ENCODE measurements around the gene GALNT2. TPM values are rescaled to one million over a fixed set of nuclear protein-coding genes. Genes with fewer than 3 reads are reported as not detected.

The GALNT2 gene
- total and polyA plus RNA-seq, 2 experiments from 2014 or later, result 17.8 to 48.3 TPM

DNA sequence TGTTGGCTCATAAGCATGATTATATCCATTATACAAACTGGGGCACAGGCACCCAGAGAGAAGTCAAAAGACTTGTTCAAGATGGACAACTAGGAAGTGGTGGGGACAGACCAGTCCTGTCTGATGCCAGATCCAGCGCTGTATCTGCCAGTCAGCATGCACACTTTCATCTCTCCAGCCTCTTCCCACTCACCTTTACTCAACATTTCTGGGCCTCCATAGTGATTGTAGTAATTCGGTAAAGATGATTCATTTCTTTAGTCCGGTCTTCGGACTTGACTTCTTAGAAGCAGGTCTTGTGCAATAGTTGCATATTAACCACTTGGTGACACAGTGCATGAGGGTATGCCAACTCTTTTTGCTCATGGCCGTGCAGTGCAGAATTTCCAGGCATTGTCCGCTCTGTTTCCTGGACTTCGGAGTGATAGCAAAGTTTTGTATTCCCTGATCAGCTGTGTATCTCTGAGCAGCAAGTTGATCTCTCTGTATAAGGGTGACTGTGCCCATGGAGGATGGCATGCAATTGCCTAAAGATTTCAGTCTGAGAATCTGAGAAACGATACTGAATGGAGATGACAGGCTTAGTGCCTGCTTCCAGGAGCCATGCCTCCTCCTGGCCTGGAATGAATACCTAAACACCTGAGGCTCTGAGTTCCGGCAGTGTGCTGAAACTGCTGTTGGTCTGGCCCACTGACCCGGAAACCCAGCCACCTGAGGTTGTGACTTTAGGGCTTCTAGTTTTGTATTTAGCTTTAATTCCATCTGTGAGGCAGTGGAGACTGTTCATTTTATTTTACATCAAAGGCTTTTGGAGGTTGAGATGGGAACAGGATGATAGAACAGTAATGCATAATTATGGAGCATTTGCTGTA is 39.0 kb downstream of the GALNT2 start:
- H3K79me2 ChIP-seq (replicated peaks; ENCODE audit: insufficient read depth), result peaks cover 78% of the 10 kb centered on the region
- Mint-ChIP-seq H3K36me3 (ENCODE audit: low read depth) (no peaks in the 10 kb centered on the region), H3K27ac (0 out of 2 replicates have a peak overlapping the region, but pooled peaks have one; percentile 31), H3K4me1 (peaks cover 76% of the 10 kb centered on the region), H3K4me3 (no peak overlapping the region), H3K9me3 (no peaks in the 10 kb centered on the region), H3K27me3 (ENCODE audit: insufficient read depth, low read depth, poor library complexity) (peaks cover 10% of the 10 kb centered on the region)
- no peaks in the 10 kb centered on the region for H3K36me3 ChIP-seq (ENCODE audit: insufficient read depth)
- peaks cover 54% of the 10 kb centered on the region for H3K4me1 ChIP-seq (ENCODE audit: insufficient read depth)
- no peak for ATAC-seq
- no peak for DNase-seq (ENCODE audit: low spot score)
- H3F3A ChIP-seq (replicated peaks; ENCODE audit: low read depth), result 0 out of 2 replicates have a peak, but pooled peaks cover under 1% of the 10 kb centered on the region
- H3K27ac ChIP-seq (ENCODE audit: low read depth), result no peak overlapping the region
- no peak overlapping the region for H2AFZ ChIP-seq
- no peak overlapping the region for H3K4me3 ChIP-seq
- no peak for TF ChIP-seq ZNF331 (CRISPR knock-in tag; IDR thresholded peaks at IDR 0.05; ENCODE audit: low read depth)
- H3K27me3 ChIP-seq (ENCODE audit: insufficient read depth), result no peaks in the 10 kb centered on the region
- H3K9me2 ChIP-seq (ENCODE audit: insufficient read depth), result no peaks in the 10 kb centered on the region
- no peak overlapping the region for H3K4me2 ChIP-seq
- H4K20me1 ChIP-seq (replicated peaks; ENCODE audit: insufficient read depth), result peaks cover 2% of the 10 kb centered on the region; the same call in 1 of the 2 replicates

DNA sequence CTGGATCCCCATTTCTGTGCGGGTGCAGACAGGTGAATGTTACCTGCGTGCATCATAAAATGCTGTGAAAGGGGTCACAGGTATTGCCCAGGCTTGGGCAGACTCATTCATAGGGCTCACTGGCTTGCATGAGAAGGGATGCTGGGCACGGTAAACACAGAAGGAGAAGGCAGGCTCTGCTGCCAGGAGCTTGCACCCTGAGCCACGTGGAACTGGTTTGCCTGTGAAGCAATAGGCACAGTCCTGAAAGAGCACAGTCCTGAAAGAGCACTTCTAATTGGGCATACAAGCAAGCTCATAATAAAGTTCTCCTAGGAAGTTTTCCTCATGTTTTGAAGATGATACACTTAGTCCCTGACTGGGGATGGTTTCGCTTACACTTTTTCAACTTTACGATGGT is 40.9 kb downstream of the GALNT2 start:
- Histone ChIP-seq H3K36me3 (ENCODE audit: insufficient read depth) (no peaks in the 10 kb centered on the region), H3K27me3 (ENCODE audit: insufficient read depth) (no peaks in the 10 kb centered on the region), H3K4me1 (ENCODE audit: insufficient read depth) (peaks cover 53% of the 10 kb centered on the region), H3K4me3 (no peak overlapping the region), H2AFZ (no peak overlapping the region), H4K20me1 (replicated peaks; ENCODE audit: insufficient read depth) (peaks cover 2% of the 10 kb centered on the region; the same call in 1 of the 2 replicates), H3K79me2 (replicated peaks; ENCODE audit: insufficient read depth) (peaks cover 80% of the 10 kb centered on the region), H3F3A (replicated peaks; ENCODE audit: low read depth) (0 out of 2 replicates have a peak, but pooled peaks cover 3% of the 10 kb centered on the region), H3K9me2 (ENCODE audit: insufficient read depth) (no peaks in the 10 kb centered on the region), H3K27ac (ENCODE audit: low read depth) (no peak overlapping the region), H3K4me2 (no peak overlapping the region)
- DNase-seq (ENCODE audit: low spot score) (no peak), ATAC-seq (no peak)
- TF ChIP-seq NANOG (IDR thresholded peaks at IDR 0.05; ENCODE audit: borderline replicate concordance), result no peak
- TF ChIP-seq EZH2phosphoT487 (IDR thresholded peaks at IDR 0.05; ENCODE audit: unreplicated experiment), result no peak
- TF ChIP-seq, protein P1, sequence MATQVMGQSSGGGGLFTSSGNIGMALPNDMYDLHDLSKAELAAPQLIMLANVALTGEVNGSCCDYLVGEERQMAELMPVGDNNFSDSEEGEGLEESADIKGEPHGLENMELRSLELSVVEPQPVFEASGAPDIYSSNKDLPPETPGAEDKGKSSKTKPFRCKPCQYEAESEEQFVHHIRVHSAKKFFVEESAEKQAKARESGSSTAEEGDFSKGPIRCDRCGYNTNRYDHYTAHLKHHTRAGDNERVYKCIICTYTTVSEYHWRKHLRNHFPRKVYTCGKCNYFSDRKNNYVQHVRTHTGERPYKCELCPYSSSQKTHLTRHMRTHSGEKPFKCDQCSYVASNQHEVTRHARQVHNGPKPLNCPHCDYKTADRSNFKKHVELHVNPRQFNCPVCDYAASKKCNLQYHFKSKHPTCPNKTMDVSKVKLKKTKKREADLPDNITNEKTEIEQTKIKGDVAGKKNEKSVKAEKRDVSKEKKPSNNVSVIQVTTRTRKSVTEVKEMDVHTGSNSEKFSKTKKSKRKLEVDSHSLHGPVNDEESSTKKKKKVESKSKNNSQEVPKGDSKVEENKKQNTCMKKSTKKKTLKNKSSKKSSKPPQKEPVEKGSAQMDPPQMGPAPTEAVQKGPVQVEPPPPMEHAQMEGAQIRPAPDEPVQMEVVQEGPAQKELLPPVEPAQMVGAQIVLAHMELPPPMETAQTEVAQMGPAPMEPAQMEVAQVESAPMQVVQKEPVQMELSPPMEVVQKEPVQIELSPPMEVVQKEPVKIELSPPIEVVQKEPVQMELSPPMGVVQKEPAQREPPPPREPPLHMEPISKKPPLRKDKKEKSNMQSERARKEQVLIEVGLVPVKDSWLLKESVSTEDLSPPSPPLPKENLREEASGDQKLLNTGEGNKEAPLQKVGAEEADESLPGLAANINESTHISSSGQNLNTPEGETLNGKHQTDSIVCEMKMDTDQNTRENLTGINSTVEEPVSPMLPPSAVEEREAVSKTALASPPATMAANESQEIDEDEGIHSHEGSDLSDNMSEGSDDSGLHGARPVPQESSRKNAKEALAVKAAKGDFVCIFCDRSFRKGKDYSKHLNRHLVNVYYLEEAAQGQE (IDR thresholded peaks at IDR 0.05; ENCODE audit: unreplicated experiment), result no peak
- TF ChIP-seq POLR2AphosphoS5 (IDR thresholded peaks at IDR 0.05; ENCODE audit: low read depth), result no peak
- TF ChIP-seq ZNF114 (CRISPR knock-in tag; IDR thresholded peaks at IDR 0.05), result no peak
- no peak for TF ChIP-seq CREB1 (CRISPR knock-in tag; IDR thresholded peaks at IDR 0.05; ENCODE audit: low read depth)
- TF ChIP-seq, protein P2, sequence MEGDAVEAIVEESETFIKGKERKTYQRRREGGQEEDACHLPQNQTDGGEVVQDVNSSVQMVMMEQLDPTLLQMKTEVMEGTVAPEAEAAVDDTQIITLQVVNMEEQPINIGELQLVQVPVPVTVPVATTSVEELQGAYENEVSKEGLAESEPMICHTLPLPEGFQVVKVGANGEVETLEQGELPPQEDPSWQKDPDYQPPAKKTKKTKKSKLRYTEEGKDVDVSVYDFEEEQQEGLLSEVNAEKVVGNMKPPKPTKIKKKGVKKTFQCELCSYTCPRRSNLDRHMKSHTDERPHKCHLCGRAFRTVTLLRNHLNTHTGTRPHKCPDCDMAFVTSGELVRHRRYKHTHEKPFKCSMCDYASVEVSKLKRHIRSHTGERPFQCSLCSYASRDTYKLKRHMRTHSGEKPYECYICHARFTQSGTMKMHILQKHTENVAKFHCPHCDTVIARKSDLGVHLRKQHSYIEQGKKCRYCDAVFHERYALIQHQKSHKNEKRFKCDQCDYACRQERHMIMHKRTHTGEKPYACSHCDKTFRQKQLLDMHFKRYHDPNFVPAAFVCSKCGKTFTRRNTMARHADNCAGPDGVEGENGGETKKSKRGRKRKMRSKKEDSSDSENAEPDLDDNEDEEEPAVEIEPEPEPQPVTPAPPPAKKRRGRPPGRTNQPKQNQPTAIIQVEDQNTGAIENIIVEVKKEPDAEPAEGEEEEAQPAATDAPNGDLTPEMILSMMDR (conservative IDR thresholded peaks at IDR 0.05; ENCODE audit: low read depth in 2 of 2), result no peak
- Mint-ChIP-seq H3K4me3 (no peak overlapping the region), H3K36me3 (ENCODE audit: low read depth) (no peaks in the 10 kb centered on the region), H3K9me3 (no peaks in the 10 kb centered on the region), H3K27ac (peak overlapping the region; percentile 64; the same call in 1 of the 2 replicates), H3K27me3 (ENCODE audit: insufficient read depth, low read depth, poor library complexity) (peaks cover 11% of the 10 kb centered on the region), H3K4me1 (peaks cover 75% of the 10 kb centered on the region)

Measured in GM23338 (cell line).